ENCODE measurements around the gene PACSIN1.

PACSIN1 gene, protein sequence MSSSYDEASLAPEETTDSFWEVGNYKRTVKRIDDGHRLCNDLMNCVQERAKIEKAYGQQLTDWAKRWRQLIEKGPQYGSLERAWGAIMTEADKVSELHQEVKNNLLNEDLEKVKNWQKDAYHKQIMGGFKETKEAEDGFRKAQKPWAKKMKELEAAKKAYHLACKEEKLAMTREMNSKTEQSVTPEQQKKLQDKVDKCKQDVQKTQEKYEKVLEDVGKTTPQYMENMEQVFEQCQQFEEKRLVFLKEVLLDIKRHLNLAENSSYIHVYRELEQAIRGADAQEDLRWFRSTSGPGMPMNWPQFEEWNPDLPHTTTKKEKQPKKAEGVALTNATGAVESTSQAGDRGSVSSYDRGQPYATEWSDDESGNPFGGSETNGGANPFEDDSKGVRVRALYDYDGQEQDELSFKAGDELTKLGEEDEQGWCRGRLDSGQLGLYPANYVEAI

GRCh38 chr6:34465531-34466241 lies at the start of gene PACSIN1:
PACSIN1 (plus strand) TSS chr6:34466076; CDS start chr6:34526306, 60,230 bp downstream.
- peak; percentile 52 for DNase-seq (ENCODE audit: low spot score)

GRCh38 chr6:34416877-34417371 lies 49.0 kb upstream of the PACSIN1 start:
- no peak for DNase-seq (ENCODE audit: low spot score)

DNA sequence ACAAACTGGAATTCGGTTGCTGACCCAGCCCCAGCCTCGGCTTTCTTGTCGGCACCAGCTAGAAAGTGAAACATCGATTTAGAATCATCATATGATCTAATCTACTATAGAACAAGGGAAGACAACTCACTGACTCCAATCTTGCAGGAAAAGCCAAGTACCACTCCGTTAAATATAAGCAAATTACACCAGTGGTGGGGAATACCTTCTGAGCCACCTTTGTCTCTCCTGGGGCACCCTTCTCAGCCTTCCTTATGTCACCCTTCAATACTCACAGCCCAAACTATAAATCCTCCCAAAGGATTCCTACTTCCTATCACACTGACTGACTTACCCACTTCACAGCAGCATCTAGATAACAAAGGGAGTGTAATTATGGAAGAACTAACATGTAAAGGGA lies 47.5 kb upstream of the PACSIN1 start:
- DNase-seq (ENCODE audit: low spot score) = no peak

DNA sequence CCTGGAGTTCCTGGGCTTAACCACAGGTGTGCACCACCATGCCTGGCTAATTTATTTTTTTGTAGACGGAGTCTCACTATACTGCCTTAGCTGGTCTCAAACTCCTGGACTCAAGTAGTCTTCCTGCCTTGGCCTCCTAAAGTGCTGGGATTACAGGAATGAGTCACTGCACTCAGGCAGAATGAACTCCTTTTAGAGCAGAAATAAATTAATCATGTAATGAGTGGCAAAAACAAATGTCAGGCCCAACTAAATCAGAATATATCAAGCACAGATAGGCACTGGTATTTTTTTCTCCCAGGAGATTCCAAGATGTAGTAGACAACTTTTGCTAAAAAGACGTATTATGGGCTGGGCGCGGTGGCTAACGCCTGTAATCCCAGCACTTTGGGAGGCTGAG lies 42.6 kb upstream of the PACSIN1 start:
- DNase-seq (ENCODE audit: low spot score) = no peak

DNA sequence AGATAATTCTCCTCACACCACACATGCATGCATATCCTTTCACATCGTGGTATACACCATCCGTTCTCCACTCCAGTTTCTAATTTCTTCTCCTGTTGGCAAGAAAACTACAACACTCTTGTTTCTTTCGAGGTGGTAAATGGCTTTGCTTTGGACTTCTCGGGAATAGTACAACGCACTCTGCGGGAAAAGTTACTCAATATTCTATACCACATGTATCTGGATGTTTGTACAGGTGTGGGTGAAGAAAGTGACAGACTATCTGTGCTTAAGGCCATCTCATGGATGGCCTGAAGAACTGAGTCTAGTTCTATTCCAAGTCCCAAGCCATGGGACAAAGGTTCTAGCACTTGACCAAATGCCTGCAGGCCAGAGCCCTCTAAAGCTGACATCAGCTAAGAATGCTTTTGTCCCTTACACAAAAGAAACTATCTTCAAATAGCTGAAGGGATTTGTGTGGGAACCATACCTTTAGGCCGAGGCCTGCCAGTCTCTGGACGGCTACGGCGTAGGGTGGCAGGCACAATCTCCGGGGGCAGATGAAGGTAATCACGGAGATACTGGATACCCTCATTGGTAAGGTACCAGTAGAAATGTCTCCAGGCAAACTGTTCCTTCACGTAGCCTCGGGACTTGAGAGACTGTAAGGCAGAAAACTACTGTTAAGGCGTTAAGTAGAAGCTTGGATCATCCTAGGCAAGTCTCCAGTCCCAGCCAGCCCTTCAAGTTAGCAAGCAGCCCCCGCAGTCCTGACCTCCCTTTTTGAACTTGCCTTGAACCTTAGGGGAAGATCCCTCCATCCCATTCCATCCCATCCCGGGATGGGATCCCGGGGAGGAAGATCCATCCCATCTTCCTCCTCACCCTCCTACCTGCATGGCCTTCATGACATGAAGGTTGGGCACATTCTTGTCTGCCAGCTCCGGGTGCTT lies 41.4 kb upstream of the PACSIN1 start:
- no peak for DNase-seq (ENCODE audit: low spot score)

DNA sequence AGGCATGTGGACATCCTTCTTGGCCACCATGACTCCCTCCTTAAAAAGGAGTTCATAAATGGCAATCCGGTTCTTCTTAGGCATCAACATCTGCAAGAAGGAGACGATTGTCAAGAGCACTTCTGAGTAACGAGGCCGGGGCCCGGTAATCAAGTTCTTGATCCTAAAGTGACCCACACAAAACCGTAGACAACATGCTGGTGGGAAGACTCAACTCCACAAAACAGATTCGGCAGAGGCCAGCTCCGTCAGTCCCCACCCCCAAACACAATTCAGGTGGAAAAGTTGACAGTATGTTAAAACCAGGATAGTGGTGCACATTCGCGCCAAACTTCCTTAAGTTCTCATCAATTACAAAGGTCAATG lies 40.8 kb upstream of the PACSIN1 start:
- DNase-seq (ENCODE audit: low spot score) = no peak

GRCh38 chr6:34425498-34426410 lies 40.1 kb upstream of the PACSIN1 start, which contains the start of gene RPS10:
RPS10 (minus strand) TSS chr6:34426069; CDS start chr6:34425221, 848 bp downstream.
- DNase-seq (ENCODE audit: low spot score) = peak; percentile 90

- no peak for DNase-seq (ENCODE audit: low spot score)
These were observed 30.0 kb upstream of the PACSIN1 start for GRCh38 chr6:34435916-34436315.

DNA sequence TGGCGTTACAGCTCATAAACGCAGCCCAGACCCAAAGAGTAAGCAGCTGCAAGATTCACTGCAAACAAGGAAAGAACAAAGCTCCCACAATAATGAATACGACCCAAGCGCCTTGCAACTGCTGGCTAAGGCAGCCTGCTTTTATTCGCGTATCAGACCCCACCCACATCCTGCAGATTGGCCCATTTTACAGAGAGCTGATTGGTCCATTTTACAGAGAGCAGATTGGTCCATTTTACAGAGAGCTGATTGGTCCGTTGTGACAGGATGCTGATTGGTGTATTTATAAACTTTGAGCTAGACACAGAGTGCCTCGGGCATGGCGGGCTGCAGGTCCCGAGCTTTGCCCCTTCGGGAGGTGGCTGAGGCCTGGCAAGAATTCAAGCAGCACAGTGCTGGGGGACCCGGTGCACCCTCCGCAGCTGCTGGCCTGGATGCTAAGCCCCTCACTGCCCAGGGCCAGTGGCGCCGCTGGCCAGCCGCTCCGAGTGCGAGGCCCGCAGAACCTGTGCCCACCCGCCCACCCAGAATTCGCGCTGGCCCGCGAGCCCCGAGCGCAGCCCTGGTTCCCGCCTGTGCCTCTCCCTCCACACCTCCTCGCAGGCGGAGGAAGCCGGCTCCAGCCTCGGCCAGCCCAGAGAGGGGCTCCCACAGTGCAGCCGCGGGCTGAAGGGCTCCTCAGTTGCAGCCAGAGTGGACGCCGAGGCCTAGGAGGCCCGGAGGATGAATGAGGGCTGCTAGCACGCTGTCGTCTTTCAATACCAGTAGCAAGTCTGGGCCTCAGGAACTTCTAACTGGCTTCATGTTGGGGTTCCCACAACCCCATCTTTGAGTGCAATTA lies 28.9 kb upstream of the PACSIN1 start:
- no peak for DNase-seq (ENCODE audit: low spot score)

- no peak for DNase-seq (ENCODE audit: low spot score)
These were observed 28.3 kb upstream of the PACSIN1 start for GRCh38 chr6:34437644-34437970.

DNA sequence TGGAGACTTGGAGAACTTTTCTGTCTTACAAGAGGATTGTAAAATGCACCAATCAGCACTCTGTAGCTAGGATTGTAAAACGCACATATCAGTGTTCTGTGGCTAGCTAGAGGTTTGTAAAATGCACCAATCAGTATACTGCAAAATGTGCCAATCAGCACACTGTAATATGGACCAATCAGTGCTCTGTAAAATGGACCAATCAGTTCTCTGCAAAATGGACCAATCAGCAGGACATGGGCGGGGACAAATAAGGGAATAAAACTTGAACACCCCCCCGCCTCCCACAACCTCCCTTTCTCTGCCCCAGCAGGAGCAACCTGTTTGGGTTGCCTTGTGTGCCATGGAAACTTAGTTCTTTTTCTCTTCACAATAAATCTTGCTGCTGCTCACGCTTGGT lies 27.2 kb upstream of the PACSIN1 start:
- no peak for DNase-seq (ENCODE audit: low spot score)

- no peak for DNase-seq (ENCODE audit: low spot score)
These were observed 26.4 kb upstream of the PACSIN1 start for GRCh38 chr6:34439442-34439841.

DNA sequence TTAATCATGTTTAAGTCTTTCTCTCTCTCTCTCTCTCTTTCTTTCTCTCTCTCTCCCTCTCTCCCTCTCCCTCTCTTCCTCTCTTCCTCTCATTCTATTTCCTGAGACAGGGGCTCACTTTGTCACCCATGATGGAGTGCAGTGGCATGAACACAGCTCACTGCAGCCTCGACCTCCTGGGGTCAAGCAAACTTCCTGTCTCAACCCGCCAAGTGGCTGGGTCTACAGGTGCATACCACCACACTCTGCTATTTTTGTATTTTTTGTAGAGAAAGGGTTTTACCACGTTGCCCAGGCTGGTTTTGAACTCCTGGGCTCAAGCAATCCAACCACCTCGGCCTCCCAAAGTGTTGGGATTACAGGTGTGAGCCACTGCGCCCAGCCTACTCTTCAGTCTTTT lies 24.4 kb upstream of the PACSIN1 start:
- DNase-seq (ENCODE audit: low spot score) = no peak

GRCh38 chr6:34445313-34445860 lies 20.5 kb upstream of the PACSIN1 start:
- no peak for DNase-seq (ENCODE audit: low spot score)

- no peak for DNase-seq (ENCODE audit: low spot score)
These were observed 18.5 kb upstream of the PACSIN1 start for GRCh38 chr6:34447386-34447785.

DNA sequence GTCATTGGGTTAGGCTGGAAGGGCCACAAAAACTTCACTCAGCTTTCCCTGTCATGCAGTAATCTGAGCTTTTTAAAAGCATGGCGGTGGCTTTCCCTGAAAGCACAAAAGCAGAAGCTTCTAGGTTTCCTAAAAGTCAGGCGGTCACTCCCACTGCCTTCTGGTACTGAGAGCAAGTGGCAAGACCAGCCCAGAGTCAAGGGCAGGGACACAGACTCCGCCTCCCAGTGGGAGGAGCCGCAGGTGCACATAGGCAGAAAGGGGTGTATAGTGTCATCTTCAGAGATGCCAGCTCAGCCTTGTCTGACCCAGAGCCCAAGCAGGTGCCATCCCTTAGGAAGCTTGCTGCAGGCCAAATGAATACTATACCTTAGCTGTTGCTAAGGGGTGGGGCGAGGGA lies 18.0 kb upstream of the PACSIN1 start:
- DNase-seq (ENCODE audit: low spot score) = no peak

- DNase-seq (ENCODE audit: low spot score) = no peak
These were observed 14.7 kb upstream of the PACSIN1 start for GRCh38 chr6:34451192-34451591.

- no peak for DNase-seq (ENCODE audit: low spot score)
These were observed 10.0 kb upstream of the PACSIN1 start for GRCh38 chr6:34455831-34456230.

- DNase-seq (ENCODE audit: low spot score) = no peak
These were observed 8.5 kb upstream of the PACSIN1 start for GRCh38 chr6:34457382-34457741.
